Activated CD4-positive, alpha-beta memory T cell treated with anti-CD3 and anti-CD28 coated beads, Interleukin-2, amount 10 ng/mL, durations not matched to agents 7 days and 5 days (primary cell): ENCODE measurements around the gene GNS. TPM values are rescaled to one million over a fixed set of nuclear protein-coding genes. Genes with fewer than 3 reads are reported as not detected.

ENCODE experiments used
- CTCF ChIA-PET: fragments of 350-600 bp; sonication (Branson Sonifier 250); formaldehyde crosslinking; loops from one replicate; lab custom pipeline; 2021; ENCODE audit warnings: antibody characterized with exemption, inconsistent platforms; lab: Charles Lee
- POLR2A ChIA-PET: fragments of 350-600 bp; sonication (Branson Sonifier 250); formaldehyde crosslinking; loops from one replicate; lab custom pipeline; 2021; ENCODE audit warnings: antibody characterized with exemption; lab: Charles Lee
- DNase-seq: peaks from one replicate; pipeline ENCODE4 v3.0.0-alpha.2; 2020
- H3K27ac Mint-ChIP-seq: one replicate; pipeline ENCODE4 v1.8.0; 2021; ENCODE audit warnings: mild to moderate bottlenecking, mixed read lengths
- H3K27me3 Mint-ChIP-seq: one replicate; pipeline ENCODE4 v1.8.0; 2021; ENCODE audit warnings: mixed read lengths
- H3K36me3 Mint-ChIP-seq: one replicate; pipeline ENCODE4 v1.8.0; 2021; ENCODE audit warnings: low read depth, mixed read lengths
- H3K4me1 Mint-ChIP-seq: one replicate; pipeline ENCODE4 v1.8.0; 2021; ENCODE audit warnings: mixed read lengths
- H3K4me3 Mint-ChIP-seq: one replicate; pipeline ENCODE4 v1.8.0; 2021; ENCODE audit warnings: mild to moderate bottlenecking, mixed read lengths
- H3K9me3 Mint-ChIP-seq: one replicate; pipeline ENCODE4 v1.8.0; 2021; ENCODE audit warnings: mixed read lengths
- total RNA-seq, 2 experiments: library from RNA; stranded (reverse); gene quantifications; one replicate each; pipeline ENCODE4 v1.2.3, GENCODE V29; 2021

GNS gene
- total RNA-seq, 2 experiments from 2014 or later = 39.0 to 40.1 TPM

GRCh38 chr12:64680235-64680634 lies 79.0 kb downstream of the GNS start:
- H3K4me3 Mint-ChIP-seq = peak overlapping the region; percentile 62
- H3K27ac Mint-ChIP-seq = peak overlapping the region; percentile 95
- POLR2A ChIA-PET = interaction anchor here (0.8 to 10.5 kb wide), 11 partner anchors 9 to 489 kb away, joined by 3 to 301 read pairs (median 6); partner anchors contain the start of genes LEMD3 and RASSF3
- H3K36me3 Mint-ChIP-seq = peaks cover 45% of the 10 kb centered on the region
- peak; percentile 42 for DNase-seq
- peaks cover 95% of the 10 kb centered on the region for H3K4me1 Mint-ChIP-seq
- no peaks in the 10 kb centered on the region for H3K9me3 Mint-ChIP-seq
- no peaks in the 10 kb centered on the region for H3K27me3 Mint-ChIP-seq
- CTCF ChIA-PET = interaction anchor here (0.5 to 9.3 kb wide), 8 partner anchors 10 to 105 kb away, joined by 3 to 92 read pairs (median 10); no protein-coding TSS in a partner anchor

- peaks cover 40% of the 10 kb centered on the region for H3K36me3 Mint-ChIP-seq
Observed at GRCh38 chr12:64679487-64680001, 79.7 kb downstream of the GNS start.

GRCh38 chr12:64678835-64679234 lies 80.4 kb downstream of the GNS start:
- ChIA-PET POLR2A (interaction anchor here (0.7 to 10.5 kb wide), 11 partner anchors 9 to 107 kb away, joined by 3 to 301 read pairs (median 6); partner anchors contain the start of gene RASSF3), CTCF (interaction anchor here (0.7 to 9.3 kb wide), 10 partner anchors 10 to 175 kb away, joined by 3 to 92 read pairs (median 8); no protein-coding TSS in a partner anchor)
- DNase-seq = peak; percentile 47
- peaks cover 39% of the 10 kb centered on the region for H3K36me3 Mint-ChIP-seq
- no peaks in the 10 kb centered on the region for H3K27me3 Mint-ChIP-seq
- no peaks in the 10 kb centered on the region for H3K9me3 Mint-ChIP-seq
- peaks cover 95% of the 10 kb centered on the region for H3K4me1 Mint-ChIP-seq
- H3K4me3 Mint-ChIP-seq = no peak overlapping the region
- H3K27ac Mint-ChIP-seq = peak overlapping the region; percentile 95

More at GRCh38 chr12:64679487-64680001, 79.7 kb downstream of the GNS start:
- Mint-ChIP-seq H3K9me3 (no peaks in the 10 kb centered on the region), H3K4me1 (peaks cover 95% of the 10 kb centered on the region), H3K4me3 (peak overlapping the region; percentile 62), H3K27me3 (no peaks in the 10 kb centered on the region), H3K27ac (peak overlapping the region; percentile 95)
- DNase-seq = peak; percentile 73
- POLR2A ChIA-PET = interaction anchor here (1.1 to 10.5 kb wide), 10 partner anchors 9 to 490 kb away, joined by 3 to 301 read pairs (median 10); partner anchors contain the start of genes LEMD3 and RASSF3
- CTCF ChIA-PET = interaction anchor here (0.5 to 9.3 kb wide), 10 partner anchors 11 to 105 kb away, joined by 3 to 92 read pairs (median 8); no protein-coding TSS in a partner anchor

DNA sequence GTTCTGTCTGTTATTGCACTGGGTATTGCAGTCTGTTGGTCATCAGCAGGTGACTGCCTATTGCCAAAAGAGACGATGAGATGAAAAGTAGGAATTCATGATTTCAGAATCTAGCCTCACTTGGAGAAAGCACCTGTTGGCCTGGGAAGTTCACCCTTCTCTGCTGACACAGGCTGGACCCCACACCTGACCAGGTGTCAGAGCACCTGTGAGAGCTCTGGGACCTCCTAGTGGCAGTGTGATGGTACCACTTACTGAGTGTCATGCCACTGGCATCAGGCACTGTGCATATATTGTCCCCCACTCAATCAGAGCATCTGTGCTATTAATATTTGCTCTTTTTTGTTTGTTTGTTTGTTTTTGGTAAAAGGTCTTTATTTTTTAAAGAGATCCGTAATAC lies 81.0 kb downstream of the GNS start:
- Mint-ChIP-seq H3K27me3 (no peaks in the 10 kb centered on the region), H3K36me3 (peaks cover 36% of the 10 kb centered on the region), H3K4me3 (no peak overlapping the region), H3K27ac (peak overlapping the region; percentile 95), H3K9me3 (no peaks in the 10 kb centered on the region), H3K4me1 (peaks cover 95% of the 10 kb centered on the region)
- no peak for DNase-seq
- CTCF ChIA-PET = interaction anchor here (1.4 to 9.3 kb wide), 8 partner anchors 9 to 129 kb away, joined by 3 to 92 read pairs (median 10); no protein-coding TSS in a partner anchor
- POLR2A ChIA-PET = interaction anchor here (0.7 to 10.5 kb wide), 10 partner anchors 8 to 491 kb away, joined by 3 to 301 read pairs (median 6); partner anchors contain the start of genes LEMD3 and RASSF3

GRCh38 chr12:64675795-64676194 lies 83.4 kb downstream of the GNS start:
- H3K27ac Mint-ChIP-seq = peak overlapping the region; percentile 99
- no peaks in the 10 kb centered on the region for H3K9me3 Mint-ChIP-seq
- no peak for DNase-seq
- H3K27me3 Mint-ChIP-seq = no peaks in the 10 kb centered on the region
- CTCF ChIA-PET = interaction anchor here (1.2 kb wide), 1 partner anchor 13 kb away, joined by 3 read pairs; no protein-coding TSS in a partner anchor
- H3K4me3 Mint-ChIP-seq = peak overlapping the region; percentile 5
- peaks cover 32% of the 10 kb centered on the region for H3K36me3 Mint-ChIP-seq
- H3K4me1 Mint-ChIP-seq = peaks cover 93% of the 10 kb centered on the region
- POLR2A ChIA-PET = interaction anchor here (0.6 to 10.5 kb wide), 4 partner anchors 6 to 66 kb away, joined by 3 to 301 read pairs (median 21); partner anchors contain the start of gene RASSF3

DNA sequence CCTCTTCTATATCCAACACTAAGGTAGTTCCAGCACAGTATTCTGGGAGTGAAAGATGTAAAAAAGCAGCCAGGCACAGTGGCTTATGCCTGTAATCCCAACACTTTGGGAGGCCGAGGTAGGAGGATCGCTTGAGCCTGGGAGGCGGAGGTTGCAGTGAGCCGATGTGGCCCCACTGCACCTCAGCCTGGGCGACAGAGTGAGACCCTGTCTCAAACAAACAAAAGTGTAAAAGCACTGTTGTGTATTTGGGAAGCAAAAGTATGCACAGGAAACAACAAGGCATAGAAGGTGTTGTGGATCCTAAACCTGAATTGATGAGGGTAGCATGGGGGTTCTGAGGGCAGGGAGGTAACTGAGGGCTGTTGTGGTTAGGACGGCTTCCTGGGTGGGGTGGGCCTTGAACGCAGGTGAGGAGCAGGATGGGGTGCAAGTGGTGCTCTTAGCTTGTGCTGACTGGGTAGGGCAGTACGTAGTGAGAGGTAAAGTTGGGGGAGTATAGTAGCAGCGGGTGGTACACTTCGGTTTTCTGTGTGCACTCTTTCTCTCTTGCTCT lies 84.8 kb downstream of the GNS start:
- peaks cover 32% of the 10 kb centered on the region for H3K36me3 Mint-ChIP-seq
- POLR2A ChIA-PET = interaction anchor here (0.9 to 10.0 kb wide), 6 partner anchors 6 to 65 kb away, joined by 3 to 301 read pairs (median 7); partner anchors contain the start of gene RASSF3

GRCh38 chr12:64673490-64674169 lies 85.6 kb downstream of the GNS start:
- Mint-ChIP-seq H3K4me3 (no peak overlapping the region), H3K4me1 (peaks cover 92% of the 10 kb centered on the region), H3K27ac (peak overlapping the region; percentile 99), H3K36me3 (peaks cover 32% of the 10 kb centered on the region), H3K27me3 (no peaks in the 10 kb centered on the region), H3K9me3 (no peaks in the 10 kb centered on the region)
- no peak for DNase-seq
- ChIA-PET CTCF (interaction anchor here (1.1 to 1.5 kb wide), 4 partner anchors 13 to 65 kb away, joined by 3 to 4 read pairs (median 4); no protein-coding TSS in a partner anchor), POLR2A (interaction anchor here (0.9 to 10.0 kb wide), 6 partner anchors 7 to 64 kb away, joined by 3 to 301 read pairs (median 7); partner anchors contain the start of gene RASSF3)

More for the DNA sequence above, 84.8 kb downstream of the GNS start:
- H3K4me1 Mint-ChIP-seq = peaks cover 92% of the 10 kb centered on the region
- peak; percentile 72 for DNase-seq
- H3K9me3 Mint-ChIP-seq = no peaks in the 10 kb centered on the region
- H3K4me3 Mint-ChIP-seq = peak overlapping the region; percentile 73
- H3K27me3 Mint-ChIP-seq = no peaks in the 10 kb centered on the region
- H3K27ac Mint-ChIP-seq = peak overlapping the region; percentile 99
- CTCF ChIA-PET = interaction anchor here (1.1 to 1.4 kb wide), 3 partner anchors 14 to 64 kb away, joined by 3 to 4 read pairs (median 3); no protein-coding TSS in a partner anchor

DNA sequence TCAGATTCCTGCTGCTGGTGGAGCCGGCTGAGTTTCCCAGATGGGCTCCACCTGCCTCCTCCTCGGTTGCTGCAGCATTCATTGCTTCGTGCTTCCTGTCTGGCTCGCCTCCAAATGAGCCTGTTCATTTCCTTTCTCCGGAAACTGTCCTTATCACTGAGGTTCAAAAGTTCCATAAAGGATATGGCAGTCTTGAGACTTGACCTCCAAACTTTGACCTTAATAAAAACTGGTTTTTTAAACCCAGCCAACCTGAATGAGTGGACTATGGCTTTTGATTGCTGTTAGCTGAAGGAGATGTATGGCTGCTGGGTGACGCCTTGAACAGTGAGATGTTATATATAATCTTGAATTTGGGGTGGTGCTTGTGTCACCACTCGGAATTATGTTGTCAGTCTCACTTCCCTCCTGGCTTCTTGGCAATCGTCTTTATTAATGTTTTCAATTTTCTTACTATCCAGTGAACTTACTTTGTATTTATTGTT lies 86.2 kb downstream of the GNS start:
- Mint-ChIP-seq H3K9me3 (no peaks in the 10 kb centered on the region), H3K27ac (peak overlapping the region; percentile 99), H3K36me3 (peaks cover 35% of the 10 kb centered on the region), H3K4me1 (peaks cover 91% of the 10 kb centered on the region), H3K4me3 (peak overlapping the region; percentile 33), H3K27me3 (no peaks in the 10 kb centered on the region)
- DNase-seq = no peak
- POLR2A ChIA-PET = interaction anchor here (2.0 to 10.0 kb wide), 3 partner anchors 8 to 63 kb away, joined by 9 to 301 read pairs (median 38); partner anchors contain the start of gene RASSF3
- CTCF ChIA-PET = interaction anchor here (0.7 to 1.5 kb wide), 5 partner anchors 11 to 64 kb away, joined by 3 to 4 read pairs (median 3); no protein-coding TSS in a partner anchor

- POLR2A ChIA-PET = interaction anchor here (1.0 to 10.0 kb wide), 3 partner anchors 9 to 109 kb away, joined by 3 to 301 read pairs (median 38); partner anchors contain the start of gene RASSF3
- Mint-ChIP-seq H3K27me3 (no peaks in the 10 kb centered on the region), H3K27ac (peak overlapping the region; percentile 98), H3K4me1 (peaks cover 91% of the 10 kb centered on the region), H3K9me3 (no peaks in the 10 kb centered on the region), H3K4me3 (peak overlapping the region; percentile 82), H3K36me3 (peaks cover 31% of the 10 kb centered on the region)
- no peak for DNase-seq
- CTCF ChIA-PET = interaction anchor here (1.2 kb wide), 1 partner anchor 12 kb away, joined by 3 read pairs; no protein-coding TSS in a partner anchor
Observed at GRCh38 chr12:64671681-64672080, 87.5 kb downstream of the GNS start.

DNA sequence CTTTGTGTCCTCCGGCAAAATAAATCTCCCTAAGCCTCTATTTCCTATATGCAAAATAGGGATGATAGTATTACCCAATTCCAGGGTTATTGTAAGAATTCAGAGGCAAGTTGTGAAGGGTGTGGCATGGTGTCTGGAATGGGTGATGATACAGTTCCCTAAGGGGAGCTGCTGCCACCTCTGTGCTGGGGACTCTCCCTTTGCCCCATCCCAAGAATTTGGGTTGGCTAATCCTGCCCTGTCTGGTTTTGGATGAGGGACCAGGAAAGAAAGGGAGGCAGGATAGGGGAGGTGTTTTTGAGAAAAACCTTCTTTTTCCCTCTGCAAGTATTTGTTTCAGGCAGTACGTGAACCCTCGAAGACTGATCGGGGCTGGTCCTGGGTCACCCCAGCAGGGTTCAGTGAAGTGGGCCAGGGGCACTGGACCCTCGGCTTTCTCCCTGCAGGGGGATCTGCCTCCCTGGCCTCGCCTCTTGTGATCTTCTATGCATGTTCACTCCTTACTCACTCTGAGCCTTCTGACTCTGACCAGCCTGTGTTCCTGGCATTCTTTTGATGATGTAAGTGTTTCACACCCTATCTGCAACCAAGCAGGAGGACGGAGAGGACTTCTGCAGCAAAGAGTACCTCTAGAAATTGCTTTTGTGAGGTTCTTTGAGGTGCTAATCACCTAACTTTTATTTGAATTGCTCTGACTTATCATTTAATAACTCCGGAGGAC lies 88.1 kb downstream of the GNS start:
- H3K27me3 Mint-ChIP-seq = no peaks in the 10 kb centered on the region
- CTCF ChIA-PET = interaction anchor here (2.7 to 4.0 kb wide), 3 partner anchors 9 to 26 kb away, joined by 13 to 92 read pairs (median 32); no protein-coding TSS in a partner anchor
- peaks cover 33% of the 10 kb centered on the region for H3K36me3 Mint-ChIP-seq
- H3K4me3 Mint-ChIP-seq = peak overlapping the region; percentile 82
- H3K4me1 Mint-ChIP-seq = peaks cover 93% of the 10 kb centered on the region
- POLR2A ChIA-PET = interaction anchor here (1.1 to 10.0 kb wide), 5 partner anchors 10 to 101 kb away, joined by 3 to 301 read pairs (median 38); partner anchors contain the start of gene RASSF3
- DNase-seq = peak; percentile 41
- H3K27ac Mint-ChIP-seq = peak overlapping the region; percentile 98
- H3K9me3 Mint-ChIP-seq = no peaks in the 10 kb centered on the region

DNA sequence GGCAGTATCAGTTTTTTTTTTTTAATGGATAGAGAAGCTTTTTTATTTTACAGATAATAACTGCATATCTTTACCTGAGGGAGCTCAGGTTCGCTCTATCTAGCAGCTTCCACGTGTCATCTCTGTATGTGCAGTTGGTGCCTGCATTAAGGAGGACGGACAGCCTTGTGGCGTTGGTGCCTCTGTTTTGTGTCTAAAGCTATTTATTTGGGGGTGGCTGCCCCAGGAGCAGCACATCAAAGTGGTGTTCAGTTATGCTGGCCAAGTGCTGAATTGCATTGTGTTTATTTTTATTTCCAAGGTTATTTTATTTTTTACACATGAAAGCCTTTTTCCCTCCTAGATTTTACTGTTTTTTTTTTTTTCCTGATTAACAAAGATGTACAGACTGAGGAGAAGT lies 89.2 kb downstream of the GNS start:
- Mint-ChIP-seq H3K9me3 (no peaks in the 10 kb centered on the region), H3K27me3 (no peaks in the 10 kb centered on the region), H3K4me1 (peaks cover 93% of the 10 kb centered on the region), H3K4me3 (peak overlapping the region; percentile 82), H3K27ac (peak overlapping the region; percentile 98), H3K36me3 (peaks cover 30% of the 10 kb centered on the region)
- CTCF ChIA-PET = interaction anchor here (0.6 to 4.0 kb wide), 15 partner anchors 9 to 1589 kb away, joined by 3 to 92 read pairs (median 5); no protein-coding TSS in a partner anchor
- POLR2A ChIA-PET = interaction anchor here (0.6 to 10.0 kb wide), 17 partner anchors 9 to 500 kb away, joined by 3 to 301 read pairs (median 4); partner anchors contain the start of genes LEMD3, RASSF3 and XPOT
- no peak for DNase-seq
